Spleen (tissue), 13 donors: ENCODE measurements around the gene ATP6V1E1. TPM values are rescaled to one million over a fixed set of nuclear protein-coding genes. Genes with fewer than 3 reads are reported as not detected.

ENCODE experiments used
- DNase-seq: peaks from one replicate; pipeline ENCODE4 v3.0.0-alpha.2; 2020
- H3K27ac ChIP-seq, 8 donors: fragments of 200-600 bp; sonication (generic) in 7 of 8; 1 replicate in 4 of 8; 2 replicates in 4 of 8; pipeline versions ENCODE4 v1.5.0 to v1.8.0; 2016 to 2021; ENCODE audit warnings: inconsistent platforms in 4 of 8, mild to moderate bottlenecking in 4 of 8, moderate library complexity in 1 of 8
- H3K27me3 ChIP-seq, 7 donors: fragments of 200-600 bp; sonication (generic) in 6 of 7; replicated peaks in 1 of 7; 1 replicate in 4 of 7; 2 replicates in 3 of 7; pipeline versions ENCODE4 v1.5.0 to v1.8.0; 2016 to 2021; ENCODE audit warnings: inconsistent platforms in 3 of 7, mild to moderate bottlenecking in 1 of 7
- H3K36me3 ChIP-seq, 6 donors: fragments of 200-600 bp; sonication (generic) in 5 of 6; 1 replicate in 4 of 6; 2 replicates in 2 of 6; pipeline versions ENCODE4 v1.5.0 to v1.8.0; 2016 to 2021; ENCODE audit warnings: inconsistent platforms in 2 of 6
- H3K4me1 ChIP-seq, 6 donors: fragments of 200-600 bp; sonication (generic) in 5 of 6; 1 replicate in 3 of 6; 2 replicates in 3 of 6; pipeline versions ENCODE4 v1.5.0 to v1.8.0; 2016 to 2021; ENCODE audit warnings: inconsistent platforms in 3 of 6
- H3K4me3 ChIP-seq, 8 donors: fragments of 200-600 bp; sonication (generic) in 7 of 8; 1 replicate in 4 of 8; 2 replicates in 4 of 8; pipeline versions ENCODE4 v1.5.0 to v1.8.0; 2016 to 2021; ENCODE audit warnings: inconsistent platforms in 4 of 8, mild to moderate bottlenecking in 4 of 8, moderate library complexity in 2 of 8
- H3K9me3 ChIP-seq, 8 donors: fragments of 200-600 bp; sonication (generic) in 7 of 8; 1 replicate in 4 of 8; 2 replicates in 4 of 8; pipeline versions ENCODE4 v1.5.0 to v1.8.0; 2016 to 2021; ENCODE audit warnings: inconsistent platforms in 4 of 8
- CTCF ChIP-seq, 11 experiments: fragments of 200-600 bp in 7 of 11; fragments of 450-650 bp in 4 of 11; sonication (generic) in 4 of 11; IDR thresholded peaks in 8 of 11; conservative IDR thresholded peaks in 3 of 11; 1 replicate in 7 of 11; 2 replicates in 4 of 11; pipeline versions ENCODE4 v1.4.0 to v1.8.0; 2016 to 2021; ENCODE audit warnings: antibody characterized with exemption in 11 of 11, inconsistent platforms in 4 of 11, mild to moderate bottlenecking in 1 of 11
- POLR2A ChIP-seq, 3 donors: fragments of 450-650 bp; IDR thresholded peaks; one replicate each; pipeline ENCODE4 v1.5.1; 2017; ENCODE audit warnings: antibody characterized with exemption in 3 of 3, mild to moderate bottlenecking in 1 of 3
- POLR2AphosphoS5 ChIP-seq, 3 donors: sonication (generic); formaldehyde crosslinking; IDR thresholded peaks; one replicate each; pipeline ENCODE4 v1.5.1; 2017; ENCODE audit warnings: antibody characterized with exemption in 3 of 3
- WGBS, 5 donors: extraction: QIAGEN DNeasy Blood & Tissue Kit in 3 of 5; methylation state at CpG; one replicate each; pipeline versions ENCODE4 v1.1.5 to v1.1.7; 2013 to 2018; 5-methylcytosine and 5-hydroxymethylcytosine counted together
- intact Hi-C: fragments of 100-400 bp; cut with DNase I; formaldehyde crosslinking; loops from one replicate; pipeline ENCODE4 v1.15.0; 2023; ENCODE audit warnings: low total_unique reads
- long read RNA-seq, 2 donors: transcript quantifications; one replicate each; lab custom pipeline, GENCODE V29; 2026
- polyA plus RNA-seq, 3 donors: library from polyadenylated mRNA; stranded (reverse); fragments of 200-250 nt; gene quantifications; one replicate each; pipeline ENCODE4 v1.2.1, GENCODE V29; 2013
- total RNA-seq, 7 donors: library from RNA; depleted of rRNA in 3 of 7; stranded (reverse); fragments of >200 nt in 3 of 7; fragmentation: NEBNext Ultra II Directional in 4 of 7; extraction: Animal tissue kit (Norgen Biotek cat#: 25700) in 4 of 7; gene quantifications; one replicate each; pipeline versions ENCODE4 v1.1.0 to v1.2.1, GENCODE V29; 2016 to 2021
- donor health status: healthy with polysubstance abuse.
- donor health status: DM: no; HTN: no; CAD: no; lungs with moderate emphysema.
- donor health status: DM: no; HTN: no; CAD: no.
- donor health status: Bipolar disorder and iron deficiency.
- donor health status: healthy.
- donor health status: DM: no; HTN: no; CAD: no.
- donor health status: DM: yes; HTN: yes; CAD: no.

Gene ATP6V1E1
- total RNA-seq, result 100 to 1,000 TPM in 6 of 7 donors, 10 to 100 TPM in 1; 85.3 to 127 (median 112) TPM
- polyA plus RNA-seq, result 100 to 1,000 TPM in 1 of 3 donors, 10 to 100 TPM in 2; 66.1 to 115 (median 99.6) TPM
- long read RNA-seq, donor 1, transcript ATP6V1E1-201 (9 exons, 1,402 nt), result major isoform, 23 of 28 reads
- long read RNA-seq, donor 1, partial matches to known transcripts, result 0 of 28 reads
- long read RNA-seq, donor 1, other reads (novel, unspliced or antisense), result 0 of 28 reads
- long read RNA-seq, donor 2, transcript ATP6V1E1-201 (9 exons, 1,402 nt), result major isoform, 18 of 22 reads
- long read RNA-seq, donor 2, partial matches to known transcripts, result 0 of 22 reads
- long read RNA-seq, donor 2, other reads (novel, unspliced or antisense), result 0 of 22 reads

- H3K9me3 ChIP-seq, result no peaks in the 10 kb centered on the region
- WGBS, 5 donors, result 0 to 1% (median 1%) methylated on average over 40 to 45 of the region's 45 CpGs
- H3K4me3 ChIP-seq, result peak within 1 kb of the TSS; percentile 97 to 100 (median 99)
- no peak for TF ChIP-seq POLR2A (IDR thresholded peaks at IDR 0.05)
- peak; percentile 87 to 93 (median 91) for TF ChIP-seq POLR2AphosphoS5 (IDR thresholded peaks at IDR 0.05)
- TF ChIP-seq CTCF (IDR thresholded peaks at IDR 0.05 in 8 of 11, conservative IDR thresholded peaks at IDR 0.05 in 3 of 11), result peak in 2 of 11 experiments; percentile 13 to 20
- no peaks in the 10 kb centered on the region for H3K27me3 ChIP-seq
- peaks cover 0 to 35% (median 9%) of the 10 kb centered on the region in 6 donors for H3K36me3 ChIP-seq
- peak within 1 kb of the TSS; percentile 76 to 97 (median 94) for H3K27ac ChIP-seq
- H3K4me1 ChIP-seq, result peaks cover 27 to 57% (median 48%) of the 10 kb centered on the region in 6 donors
- DNase-seq, result peak; percentile 95
- intact Hi-C loops, result no loop called here
Observed at GRCh38 chr22:17628406-17629172, at the start of gene ATP6V1E1. ATP6V1E1 (minus strand) TSS chr22:17628749; CDS start chr22:17628635, 114 bp downstream.

- no peak overlapping the region for H3K4me3 ChIP-seq
- intact Hi-C loops, result no loop called here
- 57 to 91% (median 70%) methylated on average over 1 of the region's 1 CpG for WGBS, 5 donors
- no peak for DNase-seq
- peaks cover 0 to 67% (median 11%) of the 10 kb centered on the region in 6 donors for H3K4me1 ChIP-seq
- no peaks in the 10 kb centered on the region for H3K9me3 ChIP-seq
- H3K27ac ChIP-seq, result peak overlapping the region in 2 of 8 donors; percentile 28 to 44
- peaks cover 0 to 13% (median 1%) of the 10 kb centered on the region in 6 donors for H3K36me3 ChIP-seq
- TF ChIP-seq POLR2AphosphoS5 (IDR thresholded peaks at IDR 0.05) (no peak), CTCF (IDR thresholded peaks at IDR 0.05 in 8 of 11, conservative IDR thresholded peaks at IDR 0.05 in 3 of 11) (no peak), POLR2A (IDR thresholded peaks at IDR 0.05) (no peak)
- no peaks in the 10 kb centered on the region for H3K27me3 ChIP-seq
Observed at GRCh38 chr22:17675584-17675983, 47.0 kb upstream of the ATP6V1E1 start.

- H3K4me3 ChIP-seq, result no peak overlapping the region
- H3K27me3 ChIP-seq, result no peaks in the 10 kb centered on the region
- TF ChIP-seq CTCF (IDR thresholded peaks at IDR 0.05 in 8 of 11, conservative IDR thresholded peaks at IDR 0.05 in 3 of 11), result no peak
- no peak for TF ChIP-seq POLR2A (IDR thresholded peaks at IDR 0.05)
- no peak for TF ChIP-seq POLR2AphosphoS5 (IDR thresholded peaks at IDR 0.05)
- H3K4me1 ChIP-seq, result peaks cover 0 to 73% (median 11%) of the 10 kb centered on the region in 6 donors
- no peaks in the 10 kb centered on the region for H3K9me3 ChIP-seq
- 92 to 99% (median 93%) methylated on average over 7 of the region's 7 CpGs for WGBS, 5 donors
- peak overlapping the region in 1 of 8 donors; percentile 47 for H3K27ac ChIP-seq
- intact Hi-C loops, result no loop called here
- H3K36me3 ChIP-seq, result peaks cover 0 to 27% (median 2%) of the 10 kb centered on the region in 6 donors
- no peak for DNase-seq
Observed at GRCh38 chr22:17674152-17674551, 45.6 kb upstream of the ATP6V1E1 start.
